ENCODE data around the gene MYBPC3. TPM values are rescaled to one million over a fixed set of nuclear protein-coding genes. Genes with fewer than 3 reads are reported as not detected.

The MYBPC3 gene
- polyA plus RNA-seq (ENCODE audit: insufficient read length) = 0.49 TPM

GRCh38 chr11:47352556-47352955 lies at the start of gene MYBPC3:
TSS of gene MYBPC3 (minus strand) at chr11:47352702. CDS start at chr11:47352647, 55 bp downstream.
- no peak for DNase-seq

DNA sequence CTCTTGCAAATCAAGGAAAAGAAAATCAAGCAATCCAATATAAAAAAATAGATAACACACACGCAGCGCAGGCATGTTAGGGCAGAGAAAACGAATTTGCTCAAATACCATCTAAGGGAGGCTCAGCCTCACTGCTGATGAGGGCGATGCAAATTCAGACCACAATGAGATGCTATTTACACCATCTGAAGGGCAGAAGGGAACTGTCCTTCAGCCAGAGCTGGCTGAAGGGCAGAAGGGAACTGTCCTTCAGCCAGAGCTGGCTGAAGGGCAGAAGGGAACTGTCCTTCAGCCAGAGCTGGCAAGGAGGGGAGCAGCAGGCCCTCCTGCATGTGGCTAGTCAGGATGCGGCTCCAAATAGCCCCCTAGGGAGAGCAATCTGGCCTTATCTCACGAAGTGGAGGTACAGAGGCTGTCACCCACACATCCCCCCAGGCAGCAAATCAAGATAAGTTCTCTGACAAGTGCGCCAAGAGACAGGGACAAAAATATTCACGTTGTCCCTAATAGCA lies 48.3 kb upstream of the MYBPC3 start:
- no peak for DNase-seq

DNA sequence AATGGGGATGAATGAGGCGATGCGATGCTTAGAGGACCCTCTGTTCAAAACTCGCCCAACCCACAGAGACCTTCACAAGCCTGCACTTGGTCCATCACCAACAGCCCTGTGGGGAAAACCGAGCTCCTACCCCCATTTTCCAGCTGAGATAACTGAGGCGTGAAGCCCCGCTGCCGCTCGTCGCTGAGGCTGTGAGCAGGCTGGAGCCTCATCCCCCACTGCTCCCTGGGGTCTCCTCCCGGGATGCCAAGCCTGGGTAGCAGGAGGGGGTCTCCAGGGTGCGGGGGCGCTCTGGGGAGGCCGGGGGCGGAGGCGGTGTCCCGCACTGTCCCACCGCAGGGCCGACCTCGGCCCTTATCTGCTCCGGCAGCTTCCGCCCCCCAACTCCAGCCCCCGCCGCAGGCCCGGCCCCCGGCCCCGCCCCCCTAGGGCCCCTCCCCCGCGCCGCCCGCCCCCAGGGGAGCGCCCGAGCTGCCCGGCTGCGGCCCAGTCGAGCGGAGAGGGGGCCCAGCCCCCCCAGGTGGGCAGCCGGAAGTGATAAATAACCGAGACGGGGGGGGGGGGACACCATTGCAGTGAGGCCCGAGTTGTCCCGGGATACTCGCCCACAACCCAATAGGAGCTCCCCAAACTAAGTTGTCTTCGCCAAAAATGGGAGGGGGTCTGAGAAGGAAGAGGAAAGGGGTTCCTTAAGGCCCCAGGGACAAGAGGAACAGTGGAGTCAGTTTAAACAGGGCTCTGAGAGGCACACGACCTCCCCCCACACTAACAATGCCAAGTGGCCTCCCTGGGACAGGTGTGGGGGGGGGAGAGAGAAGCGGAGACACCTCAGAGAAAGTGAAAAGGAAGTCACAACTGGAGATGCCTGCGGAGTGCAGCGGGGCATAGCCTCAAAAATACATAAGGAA lies 47.6 kb upstream of the MYBPC3 start:
- no peak for DNase-seq

DNA sequence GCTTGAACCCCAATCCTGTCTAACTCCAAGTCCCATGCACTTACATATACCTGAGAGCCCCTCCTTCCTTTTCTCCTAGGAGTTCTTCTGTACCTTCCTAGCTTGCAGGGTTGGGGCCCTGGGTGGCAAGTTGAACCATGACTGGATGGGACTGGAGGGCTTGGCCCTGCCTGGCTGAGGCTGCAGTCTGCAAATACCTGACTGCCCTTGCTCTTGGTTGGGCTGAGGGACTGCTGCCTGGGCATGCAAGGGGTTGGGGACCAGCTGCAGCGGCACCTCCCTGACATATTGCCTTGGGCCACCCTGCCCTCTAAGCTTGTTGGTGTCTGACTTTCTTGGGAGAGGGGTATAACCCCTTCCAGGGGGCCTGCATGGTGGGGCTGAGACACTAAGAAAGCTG lies 46.0 kb upstream of the MYBPC3 start:
- no peak for DNase-seq

DNA sequence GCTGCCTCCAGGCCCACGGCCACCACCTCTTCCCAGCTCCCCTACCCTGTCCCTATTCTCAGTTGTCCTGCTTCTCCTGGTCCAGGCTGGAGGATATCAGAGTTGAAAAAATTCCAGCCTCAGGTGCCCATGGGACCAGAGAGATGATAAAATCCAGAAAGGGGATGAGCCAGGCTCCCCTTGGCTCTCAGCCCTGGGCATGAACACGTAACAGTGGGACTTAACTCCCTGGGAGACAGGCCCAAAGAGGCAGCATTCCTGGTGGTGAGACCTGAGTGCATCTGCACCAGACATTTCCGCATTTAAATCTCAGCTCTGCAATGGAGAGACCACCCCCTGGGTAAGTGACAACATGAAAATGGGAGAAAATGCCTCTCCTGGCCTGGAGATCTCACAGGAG lies 45.5 kb upstream of the MYBPC3 start:
- DNase-seq = no peak

- DNase-seq = no peak
Observed at GRCh38 chr11:47396049-47396320, 43.5 kb upstream of the MYBPC3 start.

- no peak for DNase-seq
Observed at GRCh38 chr11:47395223-47396048, 42.9 kb upstream of the MYBPC3 start.

- DNase-seq = no peak
Observed at GRCh38 chr11:47394322-47395222, 42.1 kb upstream of the MYBPC3 start.

GRCh38 chr11:47394050-47394321 lies 41.5 kb upstream of the MYBPC3 start:
- no peak for DNase-seq

- no peak for DNase-seq
Observed at GRCh38 chr11:47393163-47394049, 40.9 kb upstream of the MYBPC3 start.

- no peak for DNase-seq
Observed at GRCh38 chr11:47392546-47393162, 40.2 kb upstream of the MYBPC3 start.

DNA sequence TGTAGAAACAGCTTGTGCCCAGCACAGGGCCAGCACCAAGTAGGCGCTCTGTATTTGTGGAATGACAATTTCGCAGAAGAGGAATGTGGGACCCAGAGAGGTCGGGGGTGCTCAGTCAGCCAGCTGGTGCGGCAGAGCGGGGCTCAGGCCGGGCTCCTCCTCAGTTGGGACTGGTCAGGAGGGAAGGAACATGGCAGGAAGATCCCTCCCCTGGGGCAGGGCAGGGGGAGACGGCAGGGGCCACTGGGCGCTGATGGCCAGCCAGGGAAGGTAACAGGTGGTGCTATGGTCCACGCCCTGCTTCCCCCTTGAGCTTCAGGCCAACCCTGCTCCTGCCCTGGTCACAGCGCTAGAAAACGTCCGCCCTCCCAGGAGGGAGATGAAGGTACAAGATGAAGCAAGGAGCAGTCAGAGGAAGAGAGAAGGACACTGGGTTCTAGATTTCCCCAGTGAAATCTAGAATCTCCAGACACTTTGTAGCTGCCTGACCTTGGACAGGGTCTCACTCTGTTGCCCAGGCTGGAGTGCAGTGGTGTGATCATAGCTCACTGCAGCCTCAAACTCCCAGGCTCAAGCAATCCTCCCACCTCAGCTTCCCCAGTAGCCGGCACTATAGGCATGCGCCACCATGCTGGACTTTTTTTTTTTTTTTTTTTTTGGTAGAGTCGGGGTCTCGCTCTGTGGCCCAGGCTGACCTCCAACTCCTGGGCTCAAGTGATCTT lies 39.4 kb upstream of the MYBPC3 start:
- no peak for DNase-seq

DNA sequence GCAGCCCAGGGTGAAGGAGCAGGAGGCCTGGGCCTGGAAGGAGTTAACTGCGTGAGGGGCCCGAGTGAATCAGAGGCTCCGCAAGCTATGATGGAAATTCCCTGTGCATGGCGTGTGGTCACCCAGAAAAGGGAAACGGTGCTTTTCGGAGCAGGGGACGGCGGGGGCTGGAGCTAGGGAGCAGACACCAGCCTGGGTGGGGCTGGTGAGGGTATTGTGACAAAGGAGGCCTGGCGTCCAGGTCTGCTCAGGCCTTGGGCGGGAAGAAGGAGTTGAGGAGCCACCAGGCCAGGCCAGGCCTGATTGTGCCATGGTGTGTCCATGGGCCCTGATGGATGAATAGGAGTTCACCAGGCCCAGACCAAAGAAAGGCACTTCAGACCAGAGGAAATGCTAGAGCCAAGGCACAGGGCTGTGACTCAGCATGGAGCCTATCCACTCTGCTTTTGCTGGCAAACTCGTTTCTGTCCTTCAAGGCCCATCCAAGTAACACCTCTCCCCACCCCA lies 38.6 kb upstream of the MYBPC3 start:
- DNase-seq = no peak

DNA sequence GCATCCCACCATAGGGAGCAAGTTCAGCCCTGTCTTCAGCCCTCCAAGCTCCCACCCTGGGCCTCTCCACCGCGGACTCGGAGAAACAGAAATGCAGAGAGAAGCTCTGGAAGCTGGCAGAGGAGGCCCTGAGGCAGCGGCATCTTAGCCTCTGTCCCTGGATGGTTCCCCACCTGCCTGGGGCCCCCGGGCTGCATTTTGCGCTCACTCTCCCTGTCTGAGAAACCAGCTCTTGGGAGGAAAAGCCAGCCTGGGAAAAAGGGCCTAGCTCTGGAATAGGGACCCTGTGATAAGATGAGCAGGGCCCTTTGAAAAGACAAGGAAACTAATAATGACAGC lies 37.9 kb upstream of the MYBPC3 start:
- DNase-seq = no peak

GRCh38 chr11:47389577-47390421 lies 37.3 kb upstream of the MYBPC3 start:
- DNase-seq = no peak

GRCh38 chr11:47388697-47389576 lies 36.4 kb upstream of the MYBPC3 start:
- DNase-seq = no peak

DNA sequence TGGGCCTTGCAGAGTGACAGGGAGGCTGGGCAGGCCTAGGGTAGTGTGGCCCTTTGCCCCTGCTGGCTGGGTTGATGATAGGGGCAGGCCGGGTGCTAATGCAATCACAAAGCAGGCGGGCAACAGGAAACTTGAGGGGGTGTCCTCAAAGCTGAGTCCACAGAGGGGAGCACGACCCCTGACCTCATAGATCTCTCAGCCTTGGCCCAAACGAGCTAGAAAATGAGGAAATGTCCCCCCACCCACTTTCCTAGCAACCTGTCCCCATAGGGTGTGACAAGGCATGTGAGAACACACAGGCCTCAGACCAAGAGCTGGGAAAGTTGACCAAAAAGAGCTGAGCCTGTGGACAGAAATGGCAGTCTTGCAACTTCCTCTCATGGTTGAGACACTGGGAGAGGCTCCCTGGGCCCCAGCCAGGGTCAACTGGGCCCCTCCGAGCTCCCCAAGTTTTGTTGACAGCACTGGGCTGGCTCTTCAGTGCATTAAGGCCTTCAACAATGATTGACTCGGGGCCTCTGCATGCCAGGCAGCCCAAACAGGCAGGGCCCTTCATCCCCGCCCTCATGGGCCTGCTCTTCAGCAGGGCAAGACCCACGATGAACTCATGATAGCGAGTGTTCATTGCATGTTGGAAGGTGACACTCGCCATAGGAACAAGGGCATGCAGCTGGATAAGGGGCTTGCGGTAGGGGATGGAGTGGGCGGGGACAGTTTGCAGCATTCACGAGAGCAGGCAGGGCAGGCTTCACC lies 35.6 kb upstream of the MYBPC3 start:
- no peak for DNase-seq

DNA sequence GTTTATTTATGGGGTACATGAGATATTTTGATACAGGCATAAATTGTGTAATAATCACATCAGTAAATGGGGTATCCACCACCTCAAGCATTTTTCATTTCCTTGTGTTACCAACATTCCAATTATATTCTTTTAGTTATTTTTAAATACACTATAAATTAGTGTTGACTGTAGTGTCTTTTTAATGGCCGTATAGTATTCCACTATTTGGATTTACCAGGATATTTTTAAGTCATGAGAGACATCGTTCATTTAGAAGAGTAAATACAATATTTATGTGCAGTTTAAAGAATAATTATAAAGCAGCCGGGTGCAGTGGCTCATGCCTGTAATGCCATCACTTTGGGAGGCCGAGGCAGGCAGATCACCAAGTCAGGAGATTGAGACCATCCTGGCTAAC lies 32.0 kb upstream of the MYBPC3 start:
- no peak for DNase-seq

Data from hindlimb muscle (tissue), 1 donor.